ENCODE measurements around the gene ADCY4. TPM values are rescaled to one million over a fixed set of nuclear protein-coding genes. Genes with fewer than 3 reads are reported as not detected.

ADCY4 gene
- total and polyA plus RNA-seq, 2 donors, result 12.6 to 28.7 TPM

GRCh38 chr14:24325963-24326362, 8.9 kb downstream of the ADCY4 start:
- no peak overlapping the region for H3K4me3 ChIP-seq (ENCODE audit: low read depth, low read length)
- no peak overlapping the region for H3K27ac ChIP-seq (ENCODE audit: low read depth)
- H3K36me3 ChIP-seq (ENCODE audit: insufficient read depth), result no peaks in the 10 kb centered on the region
- no peaks in the 10 kb centered on the region for H3K4me1 ChIP-seq (ENCODE audit: insufficient read depth)
- no peak for DNase-seq (ENCODE audit: extremely low spot score)
- WGBS, result 80% methylated on average over 9 of the region's 9 CpGs

GRCh38 chr14:24325041-24325530, 9.8 kb downstream of the ADCY4 start:
- no peaks in the 10 kb centered on the region for H3K36me3 ChIP-seq (ENCODE audit: insufficient read depth)
- WGBS, result 77% methylated on average over 5 of the region's 5 CpGs
- DNase-seq (ENCODE audit: extremely low spot score), result no peak
- H3K4me3 ChIP-seq (ENCODE audit: low read depth, low read length), result no peak overlapping the region
- no peak overlapping the region for H3K27ac ChIP-seq (ENCODE audit: low read depth)
- H3K4me1 ChIP-seq (ENCODE audit: insufficient read depth), result no peaks in the 10 kb centered on the region

- Histone ChIP-seq H3K4me1 (ENCODE audit: insufficient read depth) (no peaks in the 10 kb centered on the region), H3K36me3 (ENCODE audit: insufficient read depth) (no peaks in the 10 kb centered on the region), H3K4me3 (ENCODE audit: low read depth, low read length) (no peak overlapping the region), H3K27ac (ENCODE audit: low read depth) (no peak overlapping the region)
- DNase-seq (ENCODE audit: extremely low spot score), result no peak
- WGBS, result 78% methylated on average over 6 of the region's 6 CpGs
Observed at GRCh38 chr14:24324024-24324423, 10.8 kb downstream of the ADCY4 start.

GRCh38 chr14:24323341-24323740, 11.5 kb downstream of the ADCY4 start:
- Histone ChIP-seq H3K4me3 (ENCODE audit: low read depth, low read length) (no peak overlapping the region), H3K4me1 (ENCODE audit: insufficient read depth) (no peaks in the 10 kb centered on the region), H3K27ac (ENCODE audit: low read depth) (no peak overlapping the region), H3K36me3 (ENCODE audit: insufficient read depth) (no peaks in the 10 kb centered on the region)
- DNase-seq (ENCODE audit: extremely low spot score), result no peak
- WGBS, result 50% methylated on average over 3 of the region's 3 CpGs

DNA sequence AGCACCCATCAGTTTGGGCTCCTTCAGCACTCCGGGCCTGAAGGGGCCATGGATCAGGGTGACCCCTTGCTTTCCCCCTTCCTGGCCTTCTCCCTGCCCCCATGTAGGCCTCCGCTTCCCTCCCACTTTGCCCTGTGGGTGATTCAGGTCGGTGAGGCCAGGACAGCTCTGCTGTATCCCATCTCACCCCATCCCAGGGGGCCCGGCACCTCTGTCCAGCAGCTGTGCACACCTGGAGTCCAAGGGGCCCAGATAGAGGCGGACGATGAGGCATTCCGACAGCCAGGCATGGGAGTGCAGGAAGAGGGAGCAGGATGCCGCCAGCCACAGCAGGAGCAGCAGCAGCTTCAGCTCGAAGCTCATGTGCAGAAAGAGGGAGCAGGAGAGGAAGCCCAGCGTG, 12.2 kb downstream of the ADCY4 start:
- Histone ChIP-seq H3K4me1 (ENCODE audit: insufficient read depth) (no peaks in the 10 kb centered on the region), H3K4me3 (ENCODE audit: low read depth, low read length) (no peak overlapping the region), H3K27ac (ENCODE audit: low read depth) (no peak overlapping the region), H3K36me3 (ENCODE audit: insufficient read depth) (no peaks in the 10 kb centered on the region)
- 57% methylated on average over 10 of the region's 10 CpGs for WGBS
- DNase-seq (ENCODE audit: extremely low spot score), result no peak

- Histone ChIP-seq H3K36me3 (ENCODE audit: insufficient read depth) (no peaks in the 10 kb centered on the region), H3K4me3 (ENCODE audit: low read depth, low read length) (no peak overlapping the region), H3K27ac (ENCODE audit: low read depth) (no peak overlapping the region), H3K4me1 (ENCODE audit: insufficient read depth) (no peaks in the 10 kb centered on the region)
- 84% methylated on average over 14 of the region's 14 CpGs for WGBS
- DNase-seq (ENCODE audit: extremely low spot score), result no peak
Observed at GRCh38 chr14:24321212-24321975, 13.5 kb downstream of the ADCY4 start.

DNA sequence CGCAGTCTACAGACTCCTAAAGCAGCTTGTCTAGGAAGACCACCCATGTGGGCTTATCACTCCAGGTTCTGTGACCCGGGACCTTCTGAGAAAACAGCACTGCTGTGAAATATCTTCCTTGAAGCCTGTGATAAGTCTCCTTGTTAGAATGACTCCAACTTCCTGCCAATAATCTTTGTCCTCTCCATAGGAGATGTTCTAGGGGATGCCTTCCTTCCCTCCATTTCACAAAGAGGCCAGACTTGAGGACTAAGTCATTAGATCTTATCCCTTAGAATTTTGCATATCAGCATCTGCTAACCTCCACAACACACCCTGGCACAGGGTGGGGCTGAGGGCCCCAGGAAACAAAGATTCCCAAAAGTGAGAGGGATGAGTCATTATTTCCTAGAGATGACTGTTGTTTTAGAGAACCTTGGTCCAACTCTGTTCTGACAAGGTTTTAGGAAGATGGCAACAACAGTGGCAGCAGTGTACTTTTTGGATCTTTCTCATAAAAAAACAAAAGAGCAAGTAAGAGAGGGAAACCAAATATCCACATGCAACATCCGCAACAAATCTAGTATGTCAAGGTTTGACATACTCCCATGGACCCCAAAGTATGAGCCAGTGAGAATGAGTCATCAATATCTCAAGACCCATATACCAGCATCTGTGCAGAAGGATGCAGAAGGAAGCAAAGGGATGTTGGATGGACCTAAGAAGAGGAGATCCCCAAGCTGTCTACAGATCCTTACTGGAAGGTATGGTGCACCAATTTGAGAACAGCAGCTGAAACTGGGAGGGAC, 17.5 kb downstream of the ADCY4 start:
- no peaks in the 10 kb centered on the region for H3K36me3 ChIP-seq (ENCODE audit: insufficient read depth)
- no peak for DNase-seq (ENCODE audit: extremely low spot score)
- no peak overlapping the region for H3K4me3 ChIP-seq (ENCODE audit: low read depth, low read length)
- H3K4me1 ChIP-seq (ENCODE audit: insufficient read depth), result no peaks in the 10 kb centered on the region
- H3K27ac ChIP-seq (ENCODE audit: low read depth), result no peak overlapping the region
- WGBS, result 61% methylated on average over 3 of the region's 3 CpGs

GRCh38 chr14:24316597-24316950, 18.3 kb downstream of the ADCY4 start:
- Histone ChIP-seq H3K27ac (ENCODE audit: low read depth) (no peak overlapping the region), H3K4me3 (ENCODE audit: low read depth, low read length) (no peak overlapping the region), H3K36me3 (ENCODE audit: insufficient read depth) (no peaks in the 10 kb centered on the region), H3K4me1 (ENCODE audit: insufficient read depth) (no peaks in the 10 kb centered on the region)
- WGBS, result 46% methylated on average over 18 of the region's 18 CpGs
- DNase-seq (ENCODE audit: extremely low spot score), result no peak

DNA sequence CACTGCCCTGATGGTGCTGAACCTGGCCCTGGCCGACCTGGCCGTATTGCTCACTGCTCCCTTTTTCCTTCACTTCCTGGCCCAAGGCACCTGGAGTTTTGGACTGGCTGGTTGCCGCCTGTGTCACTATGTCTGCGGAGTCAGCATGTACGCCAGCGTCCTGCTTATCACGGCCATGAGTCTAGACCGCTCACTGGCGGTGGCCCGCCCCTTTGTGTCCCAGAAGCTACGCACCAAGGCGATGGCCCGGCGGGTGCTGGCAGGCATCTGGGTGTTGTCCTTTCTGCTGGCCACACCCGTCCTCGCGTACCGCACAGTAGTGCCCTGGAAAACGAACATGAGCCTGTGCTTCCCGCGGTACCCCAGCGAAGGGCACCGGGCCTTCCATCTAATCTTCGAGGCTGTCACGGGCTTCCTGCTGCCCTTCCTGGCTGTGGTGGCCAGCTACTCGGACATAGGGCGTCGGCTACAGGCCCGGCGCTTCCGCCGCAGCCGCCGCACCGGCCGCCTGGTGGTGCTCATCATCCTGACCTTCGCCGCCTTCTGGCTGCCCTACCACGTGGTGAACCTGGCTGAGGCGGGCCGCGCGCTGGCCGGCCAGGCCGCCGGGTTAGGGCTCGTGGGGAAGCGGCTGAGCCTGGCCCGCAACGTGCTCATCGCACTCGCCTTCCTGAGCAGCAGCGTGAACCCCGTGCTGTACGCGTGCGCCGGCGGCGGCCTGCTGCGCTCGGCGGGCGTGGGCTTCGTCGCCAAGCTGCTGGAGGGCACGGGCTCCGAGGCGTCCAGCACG, 18.9 kb downstream of the ADCY4 start:
- Histone ChIP-seq H3K4me1 (ENCODE audit: insufficient read depth) (no peaks in the 10 kb centered on the region), H3K36me3 (ENCODE audit: insufficient read depth) (no peaks in the 10 kb centered on the region), H3K4me3 (ENCODE audit: low read depth, low read length) (no peak overlapping the region), H3K27ac (ENCODE audit: low read depth) (no peak overlapping the region)
- 34% methylated on average over 70 of the region's 70 CpGs for WGBS
- no peak for DNase-seq (ENCODE audit: extremely low spot score)

DNA sequence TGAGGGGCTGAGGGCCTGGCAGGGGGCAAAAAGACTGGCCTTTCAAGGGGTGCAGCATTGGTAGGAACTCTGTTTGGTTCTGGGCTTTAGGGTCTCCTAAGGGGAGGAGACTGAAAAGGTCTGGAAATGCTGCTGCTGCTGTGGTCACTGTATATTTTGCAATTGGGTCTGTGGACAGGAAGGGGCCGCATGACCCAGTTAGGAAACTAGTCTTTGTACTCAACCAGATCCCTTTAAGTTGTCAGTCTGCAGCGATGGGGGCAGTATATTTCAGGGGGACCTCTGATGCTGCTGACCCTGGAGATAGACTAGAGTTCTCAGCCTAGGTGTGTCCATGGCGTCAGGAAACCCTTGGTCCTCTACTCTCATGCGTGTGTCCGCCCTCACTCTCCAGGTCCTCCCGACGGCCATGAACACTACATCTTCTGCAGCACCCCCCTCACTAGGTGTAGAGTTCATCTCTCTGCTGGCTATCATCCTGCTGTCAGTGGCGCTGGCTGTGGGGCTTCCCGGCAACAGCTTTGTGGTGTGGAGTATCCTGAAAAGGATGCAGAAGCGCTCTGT, 19.5 kb downstream of the ADCY4 start:
- Histone ChIP-seq H3K4me3 (ENCODE audit: low read depth, low read length) (no peak overlapping the region), H3K36me3 (ENCODE audit: insufficient read depth) (no peaks in the 10 kb centered on the region), H3K4me1 (ENCODE audit: insufficient read depth) (no peaks in the 10 kb centered on the region), H3K27ac (ENCODE audit: low read depth) (no peak overlapping the region)
- no peak for DNase-seq (ENCODE audit: extremely low spot score)
- 81% methylated on average over 10 of the region's 10 CpGs for WGBS

DNA sequence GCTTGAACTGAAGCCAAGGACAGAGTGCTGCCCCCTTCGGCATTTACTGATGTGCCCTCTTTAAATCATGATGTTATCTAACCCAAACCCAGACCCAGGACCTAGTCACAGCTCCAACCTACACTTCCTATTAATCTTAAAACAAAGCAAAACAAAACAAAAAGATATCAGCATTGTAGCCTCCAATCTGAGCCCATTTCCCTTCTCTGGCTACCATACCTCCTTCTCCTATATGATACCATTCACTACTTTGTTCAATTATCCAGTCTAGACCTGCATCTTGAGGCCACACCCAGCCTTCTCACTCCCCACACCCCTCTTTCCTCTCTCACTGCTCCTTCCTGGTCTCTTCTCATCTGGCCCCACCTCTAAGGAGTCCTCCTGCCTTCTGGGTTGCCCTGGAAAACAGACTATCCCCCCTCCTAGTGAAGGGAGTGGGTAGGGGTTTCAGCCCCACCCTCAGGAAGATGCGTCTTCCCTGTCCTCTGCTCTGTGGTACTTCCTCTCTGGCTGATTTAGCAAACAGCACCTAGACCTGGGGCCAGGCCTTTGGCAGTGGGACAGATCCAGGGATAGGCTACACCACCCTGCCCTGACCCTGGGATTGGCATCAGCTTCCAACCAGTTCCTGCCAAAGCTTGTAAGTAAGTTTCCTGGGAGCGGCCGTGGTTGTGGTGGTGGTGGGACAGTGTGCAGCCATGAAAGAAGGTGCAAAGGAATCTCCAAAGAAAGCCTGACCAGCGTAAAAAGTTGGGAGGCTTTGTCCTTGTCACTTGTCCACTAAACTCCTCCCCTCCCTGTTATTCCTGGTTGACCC, 20.3 kb downstream of the ADCY4 start:
- no peak for DNase-seq (ENCODE audit: extremely low spot score)
- WGBS, result 71% methylated on average over 5 of the region's 5 CpGs
- Histone ChIP-seq H3K36me3 (ENCODE audit: insufficient read depth) (no peaks in the 10 kb centered on the region), H3K4me1 (ENCODE audit: insufficient read depth) (no peaks in the 10 kb centered on the region), H3K27ac (ENCODE audit: low read depth) (no peak overlapping the region), H3K4me3 (ENCODE audit: low read depth, low read length) (no peak overlapping the region)

GRCh38 chr14:24313913-24314312, 21.0 kb downstream of the ADCY4 start:
- Histone ChIP-seq H3K27ac (ENCODE audit: low read depth) (no peak overlapping the region), H3K4me3 (ENCODE audit: low read depth, low read length) (no peak overlapping the region), H3K36me3 (ENCODE audit: insufficient read depth) (no peaks in the 10 kb centered on the region), H3K4me1 (ENCODE audit: insufficient read depth) (no peaks in the 10 kb centered on the region)
- DNase-seq (ENCODE audit: extremely low spot score), result no peak
- 76% methylated on average over 2 of the region's 2 CpGs for WGBS
